ENCODE measurements around the gene WIPF2.
"Not testable (repeated sequence)": the region's sequence is repeated elsewhere in the genome, so short reads cannot be mapped to it uniquely, and the experiment has no call there.

Gene WIPF2

DNA sequence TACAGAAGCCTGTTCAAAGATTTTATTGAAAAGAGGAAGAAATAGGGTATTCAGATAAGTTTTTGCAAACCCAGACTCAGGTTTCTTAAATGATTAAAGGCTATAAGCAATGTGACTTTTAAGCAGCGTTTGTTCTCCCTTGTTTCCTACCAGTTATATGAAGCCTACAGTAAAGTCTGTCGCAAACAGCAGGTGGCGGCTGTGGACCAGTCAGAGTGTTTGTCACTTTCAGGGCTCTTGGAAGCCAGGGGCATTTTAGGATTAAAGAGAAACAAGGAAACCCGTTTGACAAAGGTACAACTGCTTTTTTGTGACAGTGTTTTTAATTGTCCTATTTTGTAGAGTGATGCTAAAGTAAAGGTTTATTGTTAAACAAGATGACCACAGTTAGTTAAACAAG lies 82.2 kb downstream of the WIPF2 start:
- no peak for FAIRE-seq

DNA sequence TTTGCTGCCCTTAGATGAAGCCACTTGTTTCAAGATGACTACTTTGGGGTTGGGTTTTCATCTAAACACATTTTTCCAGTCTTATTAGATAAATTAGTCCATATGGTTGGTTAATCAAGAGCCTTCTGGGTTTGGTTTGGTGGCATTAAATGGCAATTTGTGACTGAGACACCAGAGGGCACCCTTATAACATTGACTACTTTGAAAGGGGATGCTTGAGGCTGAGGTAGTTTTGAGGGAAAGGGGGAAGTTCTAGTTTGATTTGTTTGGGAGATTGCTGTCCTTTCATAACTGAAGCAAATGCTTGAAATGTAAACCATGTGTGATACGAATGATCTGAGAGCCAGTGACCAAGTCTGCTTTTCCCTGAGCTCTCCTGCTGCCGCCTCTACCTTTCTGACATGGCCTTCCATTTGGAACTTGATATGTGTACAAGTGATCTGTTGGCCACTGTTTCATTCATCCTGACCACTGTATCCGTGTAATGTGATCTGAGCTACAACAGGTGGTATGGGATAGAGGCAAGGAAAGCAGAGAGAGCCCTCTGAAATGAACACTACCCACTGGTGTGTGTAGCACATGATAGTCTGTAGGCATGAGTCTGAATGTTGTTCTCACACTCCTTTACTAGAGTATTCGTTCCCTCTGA lies 84.0 kb downstream of the WIPF2 start:
- FAIRE-seq: peak; percentile 25

DNA sequence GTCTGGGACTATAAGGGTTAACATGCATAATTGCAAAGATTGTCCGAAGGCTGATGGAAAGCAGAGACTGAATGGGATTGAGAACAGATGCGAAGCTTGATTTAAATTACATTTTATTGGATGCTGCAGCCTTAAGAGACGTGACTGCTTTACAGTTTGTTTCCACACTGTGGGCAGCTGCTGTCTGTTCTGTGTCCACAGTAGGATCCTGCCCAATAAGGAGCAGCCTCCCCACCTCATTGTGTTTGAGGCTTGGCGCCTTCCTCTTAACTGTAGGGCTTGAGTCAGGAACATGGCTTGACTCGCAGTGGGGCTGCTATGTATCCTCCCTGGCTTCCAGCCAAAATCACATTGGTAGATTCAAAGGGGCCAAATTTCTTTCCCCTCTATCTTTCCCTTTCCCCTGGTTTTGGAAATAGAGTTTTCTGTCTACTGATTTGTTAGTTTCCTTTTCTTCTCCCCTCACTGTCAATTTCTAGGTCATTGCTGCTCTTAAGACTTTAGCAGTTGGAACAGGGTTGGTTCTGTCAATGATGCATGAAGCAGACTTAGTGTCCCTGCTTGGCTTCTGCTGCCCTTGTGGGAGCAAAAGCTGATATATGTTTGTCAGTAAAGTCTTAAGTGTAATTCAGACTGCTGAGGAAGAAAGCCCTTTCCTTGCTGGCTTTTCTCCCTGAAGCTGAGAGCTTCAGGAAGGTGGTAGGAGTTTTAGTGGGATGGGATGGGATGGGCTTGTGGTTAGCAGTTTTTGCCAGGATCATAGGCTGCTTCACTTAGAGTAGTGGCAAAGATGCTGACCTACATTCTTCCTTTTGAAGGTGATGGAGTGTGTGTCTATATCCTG lies 84.8 kb downstream of the WIPF2 start:
- no peak for FAIRE-seq

DNA sequence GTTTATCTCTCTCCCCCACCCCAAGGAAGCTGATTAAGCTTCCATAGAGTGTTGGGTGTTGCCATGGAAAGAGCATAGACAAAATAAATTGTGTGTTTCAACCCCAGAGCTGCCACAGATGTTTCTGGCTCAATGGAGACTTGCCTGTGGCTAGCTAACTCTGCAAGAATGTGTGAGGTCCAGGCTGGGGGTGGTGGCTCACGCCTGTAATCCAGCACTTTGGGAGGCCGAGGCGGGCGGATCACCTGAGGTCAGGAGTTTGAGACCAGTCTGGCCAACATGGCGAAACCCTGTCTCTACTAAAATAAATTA lies 85.4 kb downstream of the WIPF2 start:
- FAIRE-seq: not testable (repeated sequence)

DNA sequence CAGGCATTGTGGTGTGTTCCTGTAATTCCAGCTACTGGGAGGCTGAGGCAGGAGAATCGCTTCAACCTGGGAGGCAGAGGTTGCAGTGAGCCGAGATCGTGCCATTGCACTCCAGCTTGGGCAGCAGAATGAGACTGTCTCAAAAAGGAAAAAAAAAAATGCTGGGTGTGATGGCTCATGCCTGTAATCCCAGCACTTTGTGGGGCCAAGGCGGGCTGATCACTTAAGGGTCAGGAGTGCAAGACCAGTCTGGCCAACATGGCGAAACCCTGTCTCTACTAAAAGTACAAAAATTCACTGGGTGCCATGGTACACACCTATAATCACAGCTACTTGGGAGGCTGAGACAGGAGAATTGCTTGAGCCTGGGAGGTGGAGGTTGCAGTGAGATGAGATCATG lies 85.8 kb downstream of the WIPF2 start:
- FAIRE-seq: not testable (repeated sequence)

DNA sequence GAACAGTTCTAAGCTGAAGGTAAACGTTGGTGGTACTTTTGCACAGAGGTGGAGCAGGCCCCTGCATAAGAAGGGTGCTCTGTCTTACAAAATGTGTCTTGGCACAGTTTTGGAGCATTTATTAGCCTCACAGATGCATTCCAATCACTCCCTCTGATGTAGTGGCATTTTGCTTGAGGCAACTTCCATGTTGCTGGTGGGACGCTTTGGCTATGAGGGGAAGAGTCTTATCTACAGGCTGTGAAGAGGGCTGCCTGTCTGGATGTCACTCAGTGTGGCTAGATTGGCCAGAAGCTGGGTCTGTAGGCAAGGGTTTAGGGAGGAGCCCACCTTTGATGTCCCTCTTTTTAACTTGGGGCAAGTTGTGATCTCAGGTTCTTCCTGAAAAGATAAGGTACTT lies 87.3 kb downstream of the WIPF2 start:
- no peak for FAIRE-seq

DNA sequence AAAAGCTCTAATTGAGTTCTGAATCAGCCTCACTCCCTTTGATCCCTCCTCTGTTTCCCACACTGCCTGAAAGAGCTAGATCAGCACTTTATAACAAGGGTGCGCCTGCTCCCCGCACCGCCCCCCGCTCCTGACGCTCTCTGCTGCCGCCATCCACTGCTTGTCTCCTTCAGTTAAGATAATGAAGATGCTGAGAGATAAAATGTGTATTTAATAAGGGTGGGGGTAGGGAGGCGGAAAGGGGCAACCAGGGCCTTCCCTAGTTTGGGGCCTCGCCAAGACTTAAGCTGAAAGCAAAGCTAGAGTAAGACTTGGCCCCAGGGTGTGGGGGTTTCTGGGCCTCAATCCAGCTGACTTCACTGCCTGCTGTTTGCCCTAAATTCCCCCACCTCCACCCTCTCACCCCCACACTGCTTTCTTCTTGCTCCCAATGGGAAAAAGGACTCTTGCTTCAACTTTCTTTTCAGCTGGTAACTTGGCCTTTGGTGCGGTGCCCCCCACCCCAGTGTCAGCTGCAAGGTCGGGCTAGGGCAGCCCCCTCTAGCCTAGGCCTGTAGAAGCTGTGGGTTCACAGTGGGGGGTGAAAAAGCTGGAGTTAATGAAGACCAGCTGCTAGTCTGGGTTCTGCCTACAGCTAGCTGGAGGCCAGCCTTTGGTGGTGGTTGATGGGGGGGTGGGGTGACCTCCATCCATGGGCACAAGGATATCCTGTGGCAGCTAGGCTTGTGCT lies 88.1 kb downstream of the WIPF2 start:
- no peak for FAIRE-seq

DNA sequence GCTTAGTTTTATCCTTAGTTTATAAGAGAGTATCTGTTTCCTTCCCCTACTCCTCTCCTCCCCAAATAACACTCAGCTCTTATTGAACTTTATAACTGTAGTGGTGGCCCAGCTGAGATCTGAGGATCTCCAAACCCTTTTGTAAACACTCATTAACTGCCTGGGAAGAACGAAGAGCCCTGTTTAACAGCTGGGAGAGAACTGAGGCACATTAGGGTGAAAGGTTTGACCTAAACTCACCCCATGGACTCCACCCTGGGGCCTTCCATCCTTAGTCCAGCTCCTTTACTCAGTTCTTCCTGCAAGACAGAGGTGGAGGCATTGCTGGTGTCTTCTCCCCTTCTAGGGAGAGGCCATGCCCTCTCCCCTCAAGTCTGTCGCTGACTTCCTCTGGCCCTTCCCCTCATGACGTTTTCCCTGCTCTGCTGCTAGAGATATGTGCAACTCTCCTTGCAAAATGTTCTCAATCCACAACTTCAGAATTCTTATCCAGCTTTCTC lies 88.7 kb downstream of the WIPF2 start:
- no peak for FAIRE-seq

DNA sequence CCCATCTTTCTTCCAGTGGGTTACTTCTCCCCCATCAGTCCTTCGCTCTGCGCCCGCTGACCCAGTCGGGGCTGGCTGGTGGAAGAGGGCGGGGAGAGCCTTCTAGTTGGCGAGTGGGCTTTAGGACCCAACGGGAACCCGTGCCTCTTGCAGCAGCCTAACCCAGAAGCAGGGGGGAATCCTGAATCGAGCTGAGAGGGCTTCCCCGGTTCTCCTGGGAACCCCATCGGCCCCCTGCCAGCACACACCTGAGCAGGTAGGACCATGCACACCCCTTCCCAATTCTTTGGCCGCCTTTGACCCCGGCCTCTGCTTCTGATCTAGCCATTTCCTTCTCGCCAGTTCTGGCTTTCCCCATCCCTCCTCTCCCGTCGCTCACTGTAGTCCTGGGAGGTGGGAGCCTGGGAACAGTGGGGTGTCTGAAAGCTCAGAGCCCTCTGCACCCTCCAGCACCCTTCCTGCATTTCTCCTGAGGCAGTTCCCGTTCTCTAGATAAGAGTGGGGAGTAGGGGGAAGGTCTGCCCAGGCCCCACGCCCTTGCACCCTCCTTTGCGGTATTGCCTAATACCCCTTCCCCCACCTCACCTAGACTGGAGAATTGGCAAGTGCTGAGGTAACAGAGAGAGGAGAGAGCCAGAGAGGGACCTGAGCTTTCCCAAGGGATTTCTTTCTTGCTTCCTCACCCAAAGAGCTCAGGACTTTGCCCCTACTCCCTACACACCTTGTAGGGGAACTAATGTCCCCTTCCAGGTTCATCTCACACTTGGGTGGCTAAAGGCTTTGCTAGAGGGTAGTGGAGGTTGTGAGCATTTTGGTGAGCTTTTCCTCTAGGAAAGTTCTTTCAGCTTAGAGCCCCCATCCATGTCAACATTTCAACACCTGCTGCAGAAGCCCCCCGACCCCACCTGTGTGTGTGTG lies 90.2 kb downstream of the WIPF2 start, which contains the start of gene RARA:
Gene RARA (plus strand): TSS at position 150 of the 918 bp plus-strand sequence. CDS start 22,039 bp downstream, outside the sequence.
- FAIRE-seq: no peak

DNA sequence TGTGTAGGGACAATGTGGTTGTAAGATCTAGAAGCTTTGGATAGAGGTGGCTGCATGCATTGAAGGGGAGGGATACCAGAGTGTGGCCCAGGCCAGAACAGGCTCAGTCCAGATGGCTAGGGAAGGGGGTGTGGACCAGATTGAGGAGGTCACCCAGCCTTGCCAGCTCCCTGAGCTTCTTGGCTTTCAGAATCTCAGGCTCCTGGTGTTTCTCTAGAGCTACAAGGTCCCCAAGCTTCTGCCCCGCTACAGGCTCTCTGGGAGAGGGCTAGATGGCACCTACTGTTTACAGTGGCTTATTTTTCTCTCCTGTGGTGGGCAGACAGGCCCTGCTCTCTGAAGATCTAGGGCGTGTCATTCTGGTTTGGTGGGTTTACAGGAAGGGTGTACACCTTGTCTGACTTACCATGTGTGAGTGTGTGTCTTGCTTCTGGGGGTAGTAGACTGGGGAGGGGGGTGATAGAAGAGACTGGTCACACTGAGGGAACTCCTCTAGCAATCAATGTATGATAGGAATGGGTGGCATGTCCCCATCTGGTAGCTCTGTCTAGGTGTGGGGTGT lies 90.9 kb downstream of the WIPF2 start:
- no peak for FAIRE-seq

DNA sequence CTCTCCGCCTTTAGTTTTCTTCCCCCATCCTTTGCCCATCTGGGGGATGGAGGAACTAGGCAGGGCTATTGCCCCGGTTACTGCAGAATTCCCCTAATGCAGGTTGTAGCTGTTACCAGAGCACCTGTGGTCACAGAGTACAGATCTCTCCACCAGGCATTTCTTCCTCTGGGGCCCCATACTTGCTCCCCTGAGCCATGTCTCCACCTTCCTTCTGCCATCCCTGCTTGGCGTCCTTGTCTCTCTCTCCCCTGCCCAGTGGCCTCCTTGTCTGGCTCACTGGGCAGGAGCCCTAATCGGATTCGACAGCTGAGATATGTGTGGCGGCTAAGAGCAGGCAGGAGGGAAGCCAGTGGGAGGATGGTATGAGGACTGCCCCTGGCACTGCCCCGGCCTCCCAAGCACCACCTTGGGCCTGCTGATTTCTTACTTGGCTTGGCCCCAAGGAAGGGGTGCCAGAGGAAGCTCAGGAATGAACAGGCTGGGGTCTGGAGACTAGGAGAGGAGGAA lies 91.8 kb downstream of the WIPF2 start:
- no peak for FAIRE-seq

DNA sequence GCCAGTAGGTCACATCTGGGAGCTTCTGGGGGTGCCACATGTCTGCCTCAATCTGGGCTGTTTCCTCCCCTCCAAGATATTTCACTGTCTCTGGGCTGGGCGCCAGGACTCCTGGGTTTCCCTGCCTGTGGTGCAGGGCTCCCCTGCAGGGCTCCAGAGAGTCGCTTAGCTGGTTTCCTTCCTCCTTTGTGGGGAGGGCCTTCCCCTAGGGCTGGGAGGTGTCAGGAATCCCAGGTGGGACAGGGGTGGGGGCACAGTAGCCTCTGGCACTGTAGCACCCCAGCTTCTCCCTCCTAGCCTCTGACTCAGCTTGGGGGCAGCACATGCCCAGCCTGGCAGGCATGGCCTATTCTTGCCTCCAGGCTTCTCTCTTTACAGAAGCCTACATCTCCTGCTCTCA lies 92.5 kb downstream of the WIPF2 start:
- no peak for FAIRE-seq

DNA sequence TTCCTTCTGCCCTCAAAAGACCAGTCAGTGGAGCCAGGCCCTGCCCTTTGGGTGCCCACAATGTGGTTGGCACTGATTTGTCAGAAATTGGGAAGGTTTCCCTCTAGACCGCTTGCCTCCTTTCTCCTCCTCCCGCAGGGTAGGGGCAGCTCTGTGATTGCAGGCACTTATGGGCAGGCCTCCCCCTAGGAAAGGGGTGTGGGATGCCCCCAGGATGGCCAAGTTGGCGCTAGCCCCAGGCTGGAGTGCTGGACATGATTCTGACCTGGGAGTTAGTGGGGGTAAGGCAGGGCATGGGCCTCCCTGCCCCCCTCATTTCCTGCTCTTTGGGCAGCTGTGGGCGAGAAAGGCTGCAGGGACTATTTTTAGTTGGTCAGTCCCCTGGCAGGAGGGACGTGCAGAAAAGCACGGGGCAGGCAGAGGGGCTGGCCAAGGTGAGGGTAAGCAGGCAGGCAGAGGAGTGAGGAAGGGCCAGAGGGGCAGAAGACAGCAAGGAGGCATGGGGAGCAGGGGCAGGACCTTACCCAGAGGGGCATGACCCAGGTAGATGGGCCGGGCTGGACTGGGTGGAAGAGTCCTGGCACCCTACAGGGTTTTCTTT lies 93.1 kb downstream of the WIPF2 start:
- FAIRE-seq: no peak

DNA sequence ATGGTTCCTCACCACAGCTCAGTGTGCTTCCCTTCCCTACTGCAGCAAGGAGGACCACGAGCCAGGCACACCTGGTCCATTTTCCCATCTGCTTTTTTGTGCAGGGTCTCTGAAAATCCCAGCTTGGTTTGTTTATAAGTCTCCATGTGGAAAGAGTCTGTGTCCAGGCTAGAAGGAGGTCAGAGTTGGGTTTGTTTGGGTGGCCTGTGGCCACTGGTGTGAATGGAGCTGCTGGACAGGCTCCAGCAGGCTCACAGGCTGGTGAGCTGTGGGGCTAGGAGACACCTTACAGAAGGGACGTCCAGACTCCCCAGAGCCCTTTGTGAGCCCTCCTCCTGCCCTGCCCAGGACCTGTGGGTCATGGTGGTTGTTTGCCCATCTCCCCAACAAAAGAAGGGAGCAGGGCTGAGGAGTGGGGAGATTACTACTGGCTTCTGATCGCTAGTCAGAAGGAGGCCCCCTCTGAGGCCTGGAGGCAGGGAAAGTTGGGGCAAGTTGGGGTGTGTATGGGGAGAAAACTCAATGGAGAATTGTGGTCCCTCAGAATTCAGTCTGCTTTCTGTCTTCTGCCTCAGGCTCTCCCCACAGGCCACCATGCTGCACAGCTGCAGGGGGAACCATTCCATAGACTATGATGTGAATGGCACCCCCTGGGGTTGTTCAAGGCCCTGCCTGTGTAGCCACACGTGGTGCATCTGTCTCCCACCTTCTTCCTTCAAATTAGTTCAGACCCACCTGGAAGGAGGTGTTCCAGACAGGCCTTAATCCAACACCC lies 94.0 kb downstream of the WIPF2 start:
- no peak for FAIRE-seq

DNA sequence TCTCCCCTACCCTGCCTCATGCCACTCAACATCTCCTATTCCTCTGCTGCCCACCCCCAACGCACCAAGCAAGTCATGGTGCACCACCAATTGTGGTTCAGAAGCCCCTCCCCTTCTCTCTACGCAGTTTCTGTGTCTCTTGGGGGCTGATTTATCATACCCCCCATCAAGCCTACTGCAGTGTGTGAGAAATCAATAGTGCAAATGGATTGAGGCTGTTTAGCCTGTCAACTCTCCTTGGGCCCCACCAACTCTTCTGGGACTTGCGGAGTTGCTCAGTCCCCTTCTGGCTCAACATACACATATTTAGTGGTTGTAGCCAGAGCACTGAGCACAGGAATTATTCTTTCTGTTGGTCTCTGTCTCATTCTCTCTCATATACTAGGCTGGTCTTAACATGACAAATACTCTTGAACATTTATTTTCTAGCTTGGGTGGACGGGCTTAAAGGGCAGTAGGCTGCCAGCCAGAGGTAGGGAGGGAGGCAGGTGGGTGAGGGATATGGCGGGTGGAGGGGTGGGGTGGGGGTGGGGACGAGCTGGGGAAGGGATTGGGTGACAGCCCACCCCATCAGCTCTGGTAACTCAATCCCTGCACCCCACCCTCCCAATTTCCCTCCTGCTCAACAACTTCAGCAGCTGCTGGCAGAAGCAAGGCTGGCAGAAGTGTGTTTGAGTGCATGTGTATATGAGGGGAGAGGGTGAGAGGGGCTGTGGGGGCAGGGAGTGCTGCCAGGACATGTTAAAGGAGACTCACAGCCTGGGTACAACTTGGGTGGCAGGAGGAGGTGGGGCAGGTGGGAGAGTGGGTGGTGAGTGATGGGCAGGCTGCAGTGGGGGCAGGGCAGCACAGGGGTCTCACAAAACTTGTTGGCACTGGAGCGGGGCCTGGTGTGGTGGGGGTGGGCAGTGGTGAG lies 94.8 kb downstream of the WIPF2 start:
- no peak for FAIRE-seq

DNA sequence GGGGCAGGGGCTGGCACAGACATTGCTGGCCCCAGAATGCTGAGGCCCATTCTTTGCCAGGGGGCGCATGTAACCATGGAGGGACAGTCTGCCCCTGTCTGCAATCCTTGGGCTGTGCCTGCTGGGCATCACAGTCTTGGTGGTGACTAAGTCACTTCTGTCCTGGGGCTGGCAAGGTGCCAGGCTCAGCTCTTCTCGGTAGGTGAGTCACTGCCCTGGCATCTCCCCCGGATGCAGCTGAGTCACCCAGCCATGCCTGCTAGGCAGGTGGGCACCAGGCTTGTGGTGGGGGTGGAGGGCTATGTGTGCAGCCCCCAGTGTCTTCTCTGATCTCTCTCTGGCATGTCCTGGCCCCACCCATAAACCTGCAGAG lies 95.5 kb downstream of the WIPF2 start:
- FAIRE-seq: no peak

DNA sequence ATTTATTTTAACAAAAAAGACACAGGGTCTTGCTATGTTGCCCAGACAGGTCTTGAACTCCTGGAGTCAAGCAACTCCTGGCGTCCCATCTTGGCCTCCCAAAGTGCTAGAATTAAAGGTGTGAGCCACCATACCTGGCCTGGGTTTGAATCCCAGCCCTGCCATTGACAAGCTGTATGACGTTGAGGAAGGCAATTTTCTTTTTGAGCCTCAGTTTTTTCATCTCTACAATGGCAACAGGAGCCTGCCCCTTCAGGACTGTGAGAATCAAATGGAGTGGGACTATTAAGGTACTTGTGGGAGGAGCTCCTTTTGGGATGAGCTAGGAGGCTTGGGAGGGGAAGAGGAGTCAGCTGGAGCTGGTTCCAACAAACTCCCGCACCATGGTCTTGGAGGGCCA lies 96.1 kb downstream of the WIPF2 start:
- no peak for FAIRE-seq

DNA sequence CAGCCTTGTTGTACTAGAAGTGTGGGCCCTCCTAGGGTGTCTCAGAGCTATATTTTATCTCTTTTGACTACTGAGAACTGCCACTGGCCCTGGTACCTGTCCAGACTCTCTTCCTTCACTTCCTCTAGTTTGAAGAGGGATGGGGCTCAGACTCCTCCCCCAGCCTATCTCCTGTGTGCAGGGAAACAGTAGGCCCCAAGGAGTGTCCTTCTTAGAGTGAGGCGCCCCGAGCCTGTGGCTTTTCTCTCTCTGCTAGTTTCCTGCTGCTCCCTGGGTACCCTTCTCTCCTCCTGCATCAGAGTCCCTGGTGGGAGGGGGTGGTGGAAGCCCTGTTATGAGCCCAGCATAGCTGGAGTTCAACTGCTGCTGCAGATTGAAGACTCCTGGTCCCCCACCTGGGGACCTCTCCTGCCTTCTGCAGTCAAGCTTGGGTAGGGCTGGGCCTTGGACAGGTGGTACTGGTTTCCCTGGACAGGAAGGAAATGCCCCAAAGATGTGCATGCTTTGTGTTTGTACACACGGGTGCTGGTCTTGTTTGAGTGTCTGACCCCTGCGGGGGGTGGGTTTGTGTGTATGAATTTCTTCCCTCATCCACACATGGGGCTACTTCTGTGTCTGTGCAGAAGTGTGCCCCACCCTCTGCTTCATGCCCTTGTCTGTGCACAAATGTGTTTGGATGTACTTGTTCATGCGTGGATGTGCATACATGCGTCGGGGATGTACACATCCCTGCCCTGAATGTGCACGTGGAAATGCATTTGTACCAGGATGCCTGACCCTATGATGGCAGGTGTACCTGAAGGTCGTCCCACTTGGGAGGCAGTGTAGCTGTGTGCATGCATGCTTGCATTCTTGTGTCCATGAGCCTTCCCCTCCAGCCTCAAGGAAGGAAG lies 96.8 kb downstream of the WIPF2 start:
- FAIRE-seq: no peak

Measured in A204.1 (cell line).